PC-9 (cell line): ENCODE results near the gene MSI2.

Experiments used
- CTCF ChIP-seq: fragments of 200-600 bp; sonication (generic); conservative IDR thresholded peaks from 2 replicates; pipeline ENCODE4 v1.6.1; 2017; ENCODE audit warnings: mixed run types, antibody characterized with exemption, mild to moderate bottlenecking, moderate library complexity
- EZH2 ChIP-seq: fragments of 200-600 bp; sonication (generic); IDR thresholded peaks from 2 replicates; pipeline ENCODE4 v1.8.0; 2017; ENCODE audit warnings: antibody characterized with exemption, low read depth

- no peak for TF ChIP-seq CTCF
- TF ChIP-seq EZH2, result no peak
Observed at GRCh38 chr17:57502811-57503241, 246.5 kb downstream of the MSI2 start.
